Fibroblast of skin of left quadriceps (primary cell): ENCODE data around the gene FRMD4A.
A peak's percentile ranks its signal among the peaks of the same experiment; 100 is the strongest.
"Not testable (repeated sequence)": the region's sequence is repeated elsewhere in the genome, so short reads cannot be mapped to it uniquely, and the experiment has no call there.

Experiments used
- DNase-seq, 2 experiments: peaks; one replicate each; pipeline ENCODE4 v3.0.0-alpha.2; 2013; ENCODE audit warnings: low read depth in 2 of 2

FRMD4A gene

GRCh38 chr10:13722747-13723653 lies 607.7 kb downstream of the FRMD4A start:
- no peak for DNase-seq

- DNase-seq, result no peak
Measured at GRCh38 chr10:13721486-13721885, 609.2 kb downstream of the FRMD4A start.

DNA sequence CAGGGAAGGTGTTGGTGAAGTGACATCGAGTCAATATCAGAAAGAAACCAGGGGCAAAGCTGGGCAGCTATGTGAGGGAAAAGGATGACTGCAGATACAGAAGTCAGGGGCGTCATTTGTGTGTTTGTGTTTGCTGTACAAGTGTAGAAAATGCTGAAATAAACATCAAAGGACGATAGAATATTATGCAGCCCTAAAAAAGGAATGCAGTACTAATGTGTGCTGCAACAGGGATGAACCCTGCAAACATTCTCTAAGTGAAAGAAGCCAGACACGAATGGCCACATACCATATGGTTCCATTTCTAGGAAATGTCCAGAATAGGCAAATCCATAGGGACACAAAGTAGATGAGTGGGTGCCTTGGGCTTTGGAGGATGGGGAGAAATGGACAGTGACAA lies 610.0 kb downstream of the FRMD4A start:
- no peak for DNase-seq

GRCh38 chr10:13719425-13719824 lies 611.3 kb downstream of the FRMD4A start:
- DNase-seq, result no peak

DNA sequence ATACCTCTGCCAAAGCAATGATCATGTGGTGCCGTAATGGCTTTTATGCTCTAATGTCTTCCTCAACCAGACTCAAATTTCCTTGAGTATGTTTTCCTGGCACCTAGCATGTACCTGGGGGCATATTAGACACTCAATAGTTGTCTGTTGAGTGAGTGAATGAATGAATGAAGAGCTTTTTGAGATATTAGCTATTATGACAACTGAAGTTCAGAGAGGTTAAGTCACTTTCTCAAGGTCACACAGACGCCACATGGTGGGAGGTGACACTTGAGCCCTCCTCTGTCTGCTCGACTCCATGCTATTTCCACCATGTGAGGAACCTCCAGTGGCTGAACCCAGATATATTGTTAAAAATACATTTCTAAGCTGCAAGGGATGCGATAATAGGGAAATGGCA lies 611.9 kb downstream of the FRMD4A start:
- DNase-seq, result no peak

DNA sequence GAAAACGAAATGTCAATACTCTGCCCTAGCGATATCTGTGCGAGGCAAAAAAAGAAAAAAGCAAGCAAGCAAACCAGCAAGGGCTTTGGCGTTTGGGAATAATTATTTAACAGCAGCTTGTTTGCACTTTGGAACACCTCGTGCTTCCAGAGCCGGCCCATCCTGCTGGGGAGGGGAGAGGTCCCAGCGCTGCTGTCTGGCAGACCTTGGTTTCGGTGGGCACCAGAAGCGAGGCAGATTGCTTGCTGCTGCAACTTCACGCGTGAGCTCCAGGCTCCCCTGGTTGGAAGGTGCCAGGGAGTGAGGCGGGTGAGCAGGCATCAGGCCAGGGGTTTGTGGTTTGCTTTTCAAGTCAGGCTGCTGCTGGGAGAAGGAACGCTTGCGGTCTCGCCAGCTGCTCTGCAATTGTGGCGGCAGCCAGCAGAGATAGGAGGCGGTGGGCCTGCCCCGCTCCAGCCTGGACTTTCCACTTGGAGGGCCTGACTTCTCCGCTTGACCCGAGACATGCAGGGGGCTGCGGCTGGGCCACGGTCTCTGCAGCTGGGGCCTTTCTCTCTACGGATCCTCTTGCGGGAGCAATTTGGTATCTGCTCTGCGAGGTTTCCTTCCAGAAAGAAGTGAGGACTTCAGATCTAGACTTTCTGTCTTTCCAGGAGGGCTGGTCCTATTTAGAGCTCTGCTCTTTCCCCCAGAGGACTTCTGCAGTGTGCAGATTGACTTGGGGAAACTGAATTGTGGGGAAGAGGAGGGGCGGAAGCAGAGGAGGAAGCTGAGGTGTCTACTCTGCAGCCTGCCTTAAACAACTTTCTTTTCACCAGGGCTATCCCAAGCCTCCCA lies 612.6 kb downstream of the FRMD4A start:
- DNase-seq, result peak; percentile 74 to 80

DNA sequence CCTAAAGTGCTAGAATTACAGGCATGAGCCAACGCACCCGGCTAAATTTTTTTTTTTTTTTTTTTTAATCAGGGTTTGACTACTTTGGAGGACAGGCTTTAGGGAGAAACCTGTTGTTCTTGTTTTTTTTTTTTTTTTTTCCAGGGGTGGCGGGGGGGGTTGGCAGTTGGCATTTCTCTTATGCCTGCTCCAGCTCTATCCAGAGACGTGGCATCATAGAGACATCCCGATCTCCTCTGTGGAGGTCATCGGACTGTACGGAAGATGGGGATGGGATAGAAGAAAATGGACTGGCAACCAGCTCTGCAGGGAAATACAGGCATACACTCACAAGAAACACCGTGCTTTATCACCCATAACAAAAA lies 613.2 kb downstream of the FRMD4A start:
- no peak for DNase-seq

- DNase-seq, result no peak
Measured at GRCh38 chr10:13716081-13717071, 614.3 kb downstream of the FRMD4A start.

DNA sequence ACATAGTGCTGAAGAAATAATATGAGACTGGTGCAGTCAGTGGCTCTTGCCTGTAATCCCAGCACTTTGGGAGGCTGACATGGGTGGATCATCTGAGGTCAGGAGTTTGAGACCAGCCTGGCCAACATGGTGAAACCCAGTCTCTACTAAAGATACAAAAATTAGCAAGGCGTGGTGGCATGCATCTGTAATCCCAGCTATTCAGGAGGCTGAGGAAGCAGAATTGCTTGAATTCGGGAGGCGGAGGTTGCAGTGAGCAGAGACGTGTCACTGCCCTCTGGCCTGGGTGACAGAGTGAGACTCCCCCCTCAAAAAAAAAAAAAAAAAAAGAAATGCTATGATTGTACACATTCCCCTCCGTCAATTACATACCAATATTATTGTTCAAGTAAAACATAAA lies 615.1 kb downstream of the FRMD4A start:
- DNase-seq, result not testable (repeated sequence)

GRCh38 chr10:13715100-13715499 lies 615.6 kb downstream of the FRMD4A start:
- DNase-seq, result no peak

DNA sequence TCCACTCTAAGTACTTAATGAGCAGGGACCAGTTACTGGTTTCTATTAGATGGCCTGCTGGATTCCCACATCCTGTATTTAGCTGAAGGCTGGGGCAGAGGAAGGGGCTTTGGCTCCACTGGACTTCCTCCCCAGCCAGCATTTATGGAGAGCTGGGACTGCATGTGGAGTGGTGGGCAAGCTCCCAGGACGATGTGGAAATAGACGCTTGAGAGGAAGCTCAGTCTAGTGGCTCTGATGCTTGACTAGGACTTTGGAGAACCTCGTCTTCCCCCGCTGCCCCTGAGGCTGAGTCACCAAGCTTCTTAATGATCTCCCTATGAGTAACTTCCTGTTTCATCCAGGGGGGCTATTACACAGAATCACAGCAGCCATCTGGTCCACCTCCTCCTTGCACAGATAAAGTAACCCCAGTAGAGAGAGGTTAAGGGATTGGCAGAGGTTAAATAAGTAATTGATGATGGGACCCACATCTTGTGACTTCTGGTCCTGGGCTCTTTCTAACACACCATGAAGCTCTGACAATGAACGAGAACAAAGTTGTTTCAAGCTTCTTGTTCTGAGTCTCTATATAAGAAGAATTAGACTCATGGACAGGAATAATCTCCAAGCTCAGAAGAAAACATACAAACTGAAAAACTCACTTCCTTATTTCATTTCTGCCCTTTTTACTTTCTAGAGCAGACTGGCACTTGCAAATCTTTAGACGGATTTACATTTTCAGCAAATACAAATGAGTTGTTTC lies 617.7 kb downstream of the FRMD4A start:
- peak; percentile 95 to 97 for DNase-seq

GRCh38 chr10:13712476-13712836 lies 618.3 kb downstream of the FRMD4A start:
- DNase-seq, result no peak

- no peak for DNase-seq
Measured at GRCh38 chr10:13711291-13711690, 619.4 kb downstream of the FRMD4A start.

- DNase-seq, result peak in 1 of 2 experiments; percentile 35
Measured at GRCh38 chr10:13709931-13710650, 620.6 kb downstream of the FRMD4A start.

- no peak for DNase-seq
Measured at GRCh38 chr10:13708256-13708990, 622.3 kb downstream of the FRMD4A start.

DNA sequence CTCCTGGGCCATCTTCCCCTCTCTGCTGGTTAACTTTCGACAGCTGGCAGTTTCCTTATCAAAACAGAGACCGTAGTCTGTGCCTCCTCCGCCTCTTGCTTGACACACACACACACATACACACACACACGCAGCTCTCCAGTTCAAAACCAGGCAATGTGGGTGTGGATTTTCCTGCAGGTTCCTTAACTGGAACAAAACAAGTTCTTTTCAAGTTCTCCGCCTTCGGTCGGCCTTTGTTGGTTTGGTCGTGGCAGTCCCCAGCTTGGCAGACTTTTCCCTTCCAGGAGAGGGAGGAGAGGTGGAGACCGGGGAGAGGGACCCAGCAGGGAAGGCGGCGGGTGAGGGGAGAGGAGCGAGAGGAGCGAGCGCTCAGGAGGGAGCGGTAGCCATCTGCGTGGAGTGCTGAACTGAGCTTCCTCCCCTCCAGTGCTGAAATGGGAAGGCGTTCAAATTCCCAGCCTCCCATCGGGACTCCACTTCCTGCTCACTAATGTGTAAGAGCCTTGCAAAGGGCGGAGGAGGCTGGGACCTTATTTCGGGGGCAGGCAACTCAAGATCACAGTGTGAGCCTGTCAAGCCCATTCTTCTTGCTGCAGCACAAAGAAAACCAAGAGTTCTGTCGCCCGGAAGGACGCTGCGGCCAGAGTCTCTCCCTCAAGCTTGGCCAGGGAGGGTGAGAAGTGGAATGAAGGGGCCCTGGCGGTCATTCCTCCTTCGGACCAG lies 623.4 kb downstream of the FRMD4A start:
- peak; percentile 85 to 86 for DNase-seq

- no peak for DNase-seq
Measured at GRCh38 chr10:13706604-13707003, 624.1 kb downstream of the FRMD4A start.

DNA sequence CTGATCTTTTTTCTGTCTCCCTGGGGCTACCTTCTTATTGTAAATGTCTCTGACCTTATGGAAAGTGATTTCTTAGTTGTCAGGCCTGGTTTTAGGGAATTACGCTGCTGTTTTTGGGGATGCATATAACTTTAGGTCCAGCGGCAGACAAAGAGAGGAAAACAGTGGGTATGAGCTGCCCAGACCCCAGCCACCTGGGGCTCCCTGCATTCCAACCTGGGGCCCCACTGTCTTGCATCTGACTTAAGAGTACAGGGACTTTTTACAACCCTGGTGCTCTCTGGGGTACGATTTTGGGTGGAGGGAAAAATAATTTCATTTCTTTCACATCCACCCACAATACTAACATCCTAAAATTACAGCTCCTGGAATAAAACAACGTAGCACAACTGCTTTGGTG lies 624.5 kb downstream of the FRMD4A start:
- no peak for DNase-seq
